HTERT RPE-1 (cell line): ENCODE measurements around the gene SVOP.
"Not testable (repeated sequence)": the region's sequence is repeated elsewhere in the genome, so short reads cannot be mapped to it uniquely, and the experiment has no call there.

Experiments
- in situ Hi-C: fragments of 300-500 bp; cut with MboI; formaldehyde crosslinking; loops from 4 replicates; pipeline ENCODE4 v1.14.3; 2020; ENCODE audit warnings: low sequenced_read_pairs

SVOP gene

GRCh38 chr12:109020796-109021380 is at the start of gene SVOP:
SVOP (minus strand) TSS chr12:109021068; CDS start chr12:109020868, 200 bp downstream.
- in situ Hi-C loops = no loop called here

GRCh38 chr12:109069307-109070271 is 48.7 kb upstream of the SVOP start:
- in situ Hi-C loops = no loop called here

- in situ Hi-C loops = no loop called here
Measured at GRCh38 chr12:109065853-109066193, 45.0 kb upstream of the SVOP start.

- in situ Hi-C loops = no loop called here
Measured at GRCh38 chr12:109065154-109065852, 44.4 kb upstream of the SVOP start.

- in situ Hi-C loops = no loop called here
Measured at GRCh38 chr12:109064143-109064542, 43.3 kb upstream of the SVOP start.

GRCh38 chr12:109058773-109059172 is 37.9 kb upstream of the SVOP start:
- in situ Hi-C loops = no loop called here

- in situ Hi-C loops = no loop called here
Measured at GRCh38 chr12:109057376-109057775, 36.5 kb upstream of the SVOP start.

- in situ Hi-C loops = no loop called here
Measured at GRCh38 chr12:109056891-109057290, 36.0 kb upstream of the SVOP start.

GRCh38 chr12:109054520-109054919 is 33.7 kb upstream of the SVOP start:
- in situ Hi-C loops = no loop called here

GRCh38 chr12:109054124-109054513 is 33.3 kb upstream of the SVOP start:
- in situ Hi-C loops = not testable (repeated sequence)

GRCh38 chr12:109053382-109054123 is 32.7 kb upstream of the SVOP start:
- in situ Hi-C loops = no loop called here

- in situ Hi-C loops = no loop called here
Measured at GRCh38 chr12:109052414-109053323, 31.8 kb upstream of the SVOP start, which contains the start of gene USP30. USP30 (plus strand) TSS chr12:109052576; CDS start chr12:109052679, 103 bp downstream.

GRCh38 chr12:109052097-109052413 is 31.2 kb upstream of the SVOP start:
- in situ Hi-C loops = no loop called here

- in situ Hi-C loops = not testable (repeated sequence)
Measured at GRCh38 chr12:109049794-109050193, 28.9 kb upstream of the SVOP start.

GRCh38 chr12:109048706-109049105 is 27.8 kb upstream of the SVOP start:
- in situ Hi-C loops = not testable (repeated sequence)

- in situ Hi-C loops = no loop called here
Measured at GRCh38 chr12:109047081-109047805, 26.4 kb upstream of the SVOP start.

GRCh38 chr12:109044241-109044640 is 23.4 kb upstream of the SVOP start:
- in situ Hi-C loops = no loop called here

- in situ Hi-C loops = no loop called here
Measured at GRCh38 chr12:109036975-109037374, 16.1 kb upstream of the SVOP start.
